AG10803 (cell line): Measurements from ENCODE around the gene ZNF830.

Experiments
- DNase-seq: peaks from one replicate; pipeline ENCODE4 v3.0.0; 2010; ENCODE audit warnings: low read depth
- H3K4me3 ChIP-seq: 2 replicates; pipeline ENCODE4 v1.5.1; 2011; ENCODE audit warnings: mild to moderate bottlenecking, low read length, control low read depth
- CTCF ChIP-seq: conservative IDR thresholded peaks from 2 replicates; pipeline ENCODE4 v1.5.1; 2011; ENCODE audit warnings: mild to moderate bottlenecking, low read length, control low read depth, inconsistent platforms

Gene ZNF830

DNA sequence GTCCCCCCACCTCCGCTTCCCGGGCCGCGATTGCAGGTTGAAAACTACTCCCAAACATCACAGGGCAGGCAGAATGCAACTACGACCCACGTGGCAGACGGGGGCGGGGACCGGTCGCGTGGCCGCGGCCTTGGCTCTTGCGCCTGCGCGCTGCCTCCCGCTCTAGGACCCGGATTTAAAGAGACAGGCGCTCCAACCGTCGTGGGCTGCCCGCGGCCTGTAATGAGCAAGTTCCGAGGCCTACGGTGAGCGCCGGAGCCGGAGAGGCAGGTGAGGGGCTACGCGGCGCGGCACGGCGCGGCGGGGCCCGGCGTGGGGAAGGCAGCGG is 19.0 kb downstream of the ZNF830 start, which contains the start of gene LIG3:
Gene LIG3 (plus strand): TSS at position 160 of the 328 bp plus-strand sequence. CDS start 2,494 bp downstream, outside the sequence.
- TF ChIP-seq CTCF: no peak
- peak within 1 kb of the TSS; percentile 73 for H3K4me3 ChIP-seq
- peak; percentile 91 for DNase-seq

GRCh38 chr17:34980681-34981537 is 19.6 kb downstream of the ZNF830 start:
- TF ChIP-seq CTCF: peak; percentile 48
- peak overlapping the region; percentile 73 for H3K4me3 ChIP-seq
- peak; percentile 84 for DNase-seq

DNA sequence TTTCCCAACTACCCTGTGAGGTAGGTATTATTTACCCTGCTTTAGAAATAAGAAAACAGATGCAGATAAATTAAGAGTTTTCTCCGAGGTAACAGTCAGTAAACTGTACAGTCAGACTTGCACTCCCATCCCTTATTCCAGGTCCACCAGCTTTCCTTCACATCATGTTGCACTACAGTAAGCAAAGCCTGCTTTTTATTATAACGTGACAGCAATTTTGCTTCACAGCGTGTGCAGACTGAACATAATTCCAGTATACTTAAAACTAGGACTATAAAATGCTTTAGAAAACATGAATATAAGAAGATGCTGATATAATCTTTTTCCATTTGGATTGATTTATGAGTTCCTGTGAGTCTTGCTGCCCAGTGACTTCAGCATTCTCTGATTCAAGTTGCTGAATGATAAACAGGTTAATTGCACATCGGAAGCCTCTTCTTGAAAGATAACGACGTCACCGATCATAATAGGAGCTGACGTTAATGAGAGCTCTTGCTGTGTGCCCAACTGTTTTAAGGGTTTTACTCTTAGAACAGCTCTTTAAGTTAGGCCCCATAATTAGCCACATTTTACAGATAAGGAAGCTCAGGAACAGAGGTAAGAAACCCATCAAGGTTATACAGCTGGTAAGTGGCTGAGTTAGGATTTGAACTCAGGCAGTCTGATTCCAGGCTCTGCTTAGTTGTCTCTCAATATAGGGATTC is 20.4 kb downstream of the ZNF830 start:
- TF ChIP-seq CTCF: no peak
- peak overlapping the region; percentile 73 for H3K4me3 ChIP-seq
- peak; percentile 43 for DNase-seq

GRCh38 chr17:34987232-34987631 is 25.9 kb downstream of the ZNF830 start:
- no peak for TF ChIP-seq CTCF
- DNase-seq: no peak
- no peak overlapping the region for H3K4me3 ChIP-seq

GRCh38 chr17:34988644-34989043 is 27.3 kb downstream of the ZNF830 start:
- no peak for DNase-seq
- no peak overlapping the region for H3K4me3 ChIP-seq
- TF ChIP-seq CTCF: no peak

DNA sequence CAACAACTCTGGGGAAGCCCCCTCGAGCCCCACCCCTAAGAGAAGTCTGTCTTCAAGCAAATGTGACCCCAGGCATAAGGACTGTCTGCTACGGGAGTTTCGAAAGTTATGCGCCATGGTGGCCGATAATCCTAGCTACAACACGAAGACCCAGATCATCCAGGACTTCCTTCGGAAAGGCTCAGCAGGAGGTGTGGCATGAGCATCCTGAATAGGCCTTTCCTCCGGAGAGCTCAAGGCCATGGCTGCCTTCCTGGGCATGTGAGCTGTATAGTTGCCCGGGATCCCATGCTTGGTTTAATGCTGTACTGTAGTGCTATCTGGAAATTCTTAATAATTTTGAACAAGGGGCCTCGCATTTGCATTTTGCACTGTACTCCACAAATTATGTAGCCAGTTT is 28.1 kb downstream of the ZNF830 start:
- H3K4me3 ChIP-seq: no peak overlapping the region
- DNase-seq: no peak
- no peak for TF ChIP-seq CTCF
